Neural cell (in vitro differentiated cells): ENCODE data around the gene CELSR1. TPM values are rescaled to one million over a fixed set of nuclear protein-coding genes. Genes with fewer than 3 reads are reported as not detected.

Experiments used
- H2AFZ ChIP-seq: fragments of 200-600, 300-800 bp; sonication (generic), shearing (Covaris generic); 2 replicates; pipeline ENCODE4 v1.6.0; 2014; ENCODE audit warnings: low read depth, mild to moderate bottlenecking, antibody characterized with exemption, low read length, moderate library complexity
- H3F3A ChIP-seq: fragments of 200-600 bp; shearing (Covaris generic); 2 replicates; pipeline ENCODE4 v1.6.1; 2016; ENCODE audit warnings: mild to moderate bottlenecking, moderate library complexity, mixed read lengths, antibody characterized with exemption, low read length; ENCODE audit not compliant: insufficient read depth, poor library complexity, severe bottlenecking
- H3K27ac ChIP-seq: fragments of 200-600, 300-800 bp; sonication (generic), shearing (Covaris generic); 2 replicates; pipeline ENCODE4 v1.5.1; 2014; ENCODE audit warnings: mild to moderate bottlenecking, low read length, moderate library complexity
- H3K27me3 ChIP-seq: fragments of 300-800, 200-600 bp; sonication (generic), shearing (Covaris generic); 2 replicates; pipeline ENCODE4 v1.6.0; 2014; ENCODE audit warnings: mild to moderate bottlenecking, low read depth, low read length, moderate library complexity; ENCODE audit not compliant: insufficient read depth
- H3K36me3 ChIP-seq: fragments of 300-800, 200-600 bp; sonication (generic), shearing (Covaris generic); 2 replicates; pipeline ENCODE4 v1.5.1; 2014; ENCODE audit warnings: mild to moderate bottlenecking, antibody characterized with exemption, low read length, moderate library complexity; ENCODE audit not compliant: insufficient read depth
- H3K4me2 ChIP-seq: fragments of 300-800, 200-600 bp; sonication (generic), shearing (Covaris generic); 2 replicates; pipeline ENCODE4 v1.6.0; 2014; ENCODE audit warnings: mild to moderate bottlenecking, low read length
- H3K4me3 ChIP-seq: fragments of 300-800, 200-600 bp; sonication (generic), shearing (Covaris generic); 2 replicates; pipeline ENCODE4 v1.5.1; 2014; ENCODE audit warnings: mild to moderate bottlenecking, low read length, moderate library complexity
- H3K79me2 ChIP-seq: fragments of 200-600 bp; shearing (Covaris generic); replicated peaks from 2 replicates; pipeline ENCODE4 v1.6.0; 2014; ENCODE audit warnings: mild to moderate bottlenecking, low read length, moderate library complexity; ENCODE audit not compliant: insufficient read depth
- H3K9ac ChIP-seq: fragments of 300-800, 200-600 bp; sonication (generic), shearing (Covaris generic); 2 replicates; pipeline ENCODE4 v1.6.1; 2016; ENCODE audit warnings: mild to moderate bottlenecking, low read length, mixed read lengths
- H3K9me2 ChIP-seq: fragments of 200-600 bp; shearing (Covaris generic); 2 replicates; pipeline ENCODE4 v1.6.1; 2016; ENCODE audit warnings: mild to moderate bottlenecking, low read length, mixed read lengths; ENCODE audit not compliant: insufficient read depth
- H3K9me3 ChIP-seq: fragments of 200-600, 300-800 bp; sonication (generic), shearing (Covaris generic); 2 replicates; pipeline ENCODE4 v1.6.1; 2016; ENCODE audit warnings: mild to moderate bottlenecking, mixed run types, low read length, moderate library complexity, mixed read lengths
- H4K20me1 ChIP-seq: fragments of 200-600 bp; shearing (Covaris generic); 2 replicates; pipeline ENCODE4 v1.6.1; 2016; ENCODE audit warnings: mild to moderate bottlenecking, mixed run types; ENCODE audit not compliant: insufficient read depth
- CTCF ChIP-seq: fragments of 450-650 bp; IDR thresholded peaks from 2 replicates; pipeline ENCODE4 v1.5.1; 2014; ENCODE audit warnings: antibody characterized with exemption, mild to moderate bottlenecking, moderate library complexity; ENCODE audit not compliant: poor library complexity, severe bottlenecking
- EP300 ChIP-seq: fragments of 450-650 bp; conservative IDR thresholded peaks from 2 replicates; pipeline ENCODE4 v1.6.1; 2014; ENCODE audit warnings: antibody characterized with exemption, mild to moderate bottlenecking, moderate library complexity; ENCODE audit not compliant: poor library complexity, severe bottlenecking
- EZH2 ChIP-seq: fragments of 200-600, 300-800 bp; shearing (Covaris generic), sonication (generic); IDR thresholded peaks from 2 replicates; pipeline ENCODE4 v1.6.1; 2014; ENCODE audit warnings: antibody characterized with exemption, low read length, borderline replicate concordance, mild to moderate bottlenecking; ENCODE audit not compliant: insufficient read depth, poor library complexity, severe bottlenecking
- MXI1 ChIP-seq: fragments of 450-650 bp; conservative IDR thresholded peaks from 2 replicates; pipeline ENCODE4 v1.6.1; 2014; ENCODE audit warnings: antibody characterized with exemption, mild to moderate bottlenecking; ENCODE audit not compliant: poor library complexity, severe bottlenecking
- POLR2AphosphoS5 ChIP-seq: IDR thresholded peaks from 2 replicates; pipeline ENCODE4 v1.6.1; 2012
- RAD21 ChIP-seq: fragments of 450-650 bp; conservative IDR thresholded peaks from 2 replicates; pipeline ENCODE4 v1.6.1; 2014; ENCODE audit warnings: antibody characterized with exemption, mild to moderate bottlenecking, moderate library complexity
- SMC3 ChIP-seq: fragments of 450-650 bp; conservative IDR thresholded peaks from 2 replicates; pipeline ENCODE4 v1.6.1; 2014; ENCODE audit warnings: antibody characterized with exemption, mild to moderate bottlenecking, moderate library complexity; ENCODE audit not compliant: poor library complexity
- TAF1 ChIP-seq: IDR thresholded peaks from 2 replicates; pipeline ENCODE4 v1.6.1; 2012; ENCODE audit warnings: low read depth
- polyA plus RNA-seq: library from polyadenylated mRNA; depleted of rRNA; stranded (reverse); fragments of >200 nt; gene quantifications from 2 replicates; pipeline ENCODE4 v1.2.3, GENCODE V29; 2014
- TF ChIP-seq, protein P1 (sequence below): IDR thresholded peaks from 2 replicates; pipeline ENCODE4 v1.6.1; 2012; ENCODE audit warnings: borderline replicate concordance

The CELSR1 gene
- polyA plus RNA-seq, 1 donor from 2014 or later = 0.14 TPM

DNA sequence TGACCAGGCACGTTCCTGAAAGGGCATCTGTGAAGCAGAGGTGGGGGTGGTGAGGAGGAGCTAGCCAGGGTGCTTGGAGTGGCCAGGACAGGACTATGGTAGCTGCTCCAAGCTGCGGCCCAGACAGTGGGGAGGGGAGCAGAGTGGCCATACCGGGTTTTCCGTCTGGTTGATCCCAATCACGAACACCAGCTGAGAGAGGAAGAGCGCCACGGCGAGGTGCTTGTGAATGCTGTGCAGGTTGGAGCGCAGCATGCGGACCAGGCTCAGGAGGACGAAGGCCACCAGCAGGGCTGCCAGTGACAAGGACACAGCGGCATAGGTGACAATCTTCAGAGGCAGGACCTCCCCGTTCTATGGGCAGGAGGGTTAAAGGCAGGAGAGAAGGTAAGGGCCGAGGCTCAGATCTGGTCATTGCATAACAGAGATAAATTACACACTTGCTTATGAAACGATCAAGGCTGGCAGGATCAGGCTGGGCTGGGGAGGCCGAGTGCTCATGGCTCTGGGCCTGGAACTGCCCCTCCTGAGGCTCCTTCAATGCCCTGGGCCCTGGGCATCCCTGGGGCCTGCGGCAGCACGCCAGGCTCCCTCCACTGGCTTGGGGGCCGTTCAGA is 160.4 kb downstream of the CELSR1 start:
- Histone ChIP-seq H3F3A (no peaks in the 10 kb centered on the region), H3K79me2 (no peaks in the 10 kb centered on the region), H3K27me3 (no peaks in the 10 kb centered on the region), H2AFZ (no peak overlapping the region), H3K9ac (no peak overlapping the region), H3K4me2 (no peak overlapping the region), H3K9me2 (no peaks in the 10 kb centered on the region), H3K36me3 (no peaks in the 10 kb centered on the region), H3K9me3 (no peaks in the 10 kb centered on the region), H4K20me1 (no peaks in the 10 kb centered on the region), H3K4me3 (no peak overlapping the region), H3K27ac (no peak overlapping the region)
- TF ChIP-seq SMC3 = no peak
- TF ChIP-seq MXI1 = no peak
- TF ChIP-seq CTCF = no peak
- TF ChIP-seq RAD21 = no peak
- no peak for TF ChIP-seq EP300
- TF ChIP-seq, protein P1, sequence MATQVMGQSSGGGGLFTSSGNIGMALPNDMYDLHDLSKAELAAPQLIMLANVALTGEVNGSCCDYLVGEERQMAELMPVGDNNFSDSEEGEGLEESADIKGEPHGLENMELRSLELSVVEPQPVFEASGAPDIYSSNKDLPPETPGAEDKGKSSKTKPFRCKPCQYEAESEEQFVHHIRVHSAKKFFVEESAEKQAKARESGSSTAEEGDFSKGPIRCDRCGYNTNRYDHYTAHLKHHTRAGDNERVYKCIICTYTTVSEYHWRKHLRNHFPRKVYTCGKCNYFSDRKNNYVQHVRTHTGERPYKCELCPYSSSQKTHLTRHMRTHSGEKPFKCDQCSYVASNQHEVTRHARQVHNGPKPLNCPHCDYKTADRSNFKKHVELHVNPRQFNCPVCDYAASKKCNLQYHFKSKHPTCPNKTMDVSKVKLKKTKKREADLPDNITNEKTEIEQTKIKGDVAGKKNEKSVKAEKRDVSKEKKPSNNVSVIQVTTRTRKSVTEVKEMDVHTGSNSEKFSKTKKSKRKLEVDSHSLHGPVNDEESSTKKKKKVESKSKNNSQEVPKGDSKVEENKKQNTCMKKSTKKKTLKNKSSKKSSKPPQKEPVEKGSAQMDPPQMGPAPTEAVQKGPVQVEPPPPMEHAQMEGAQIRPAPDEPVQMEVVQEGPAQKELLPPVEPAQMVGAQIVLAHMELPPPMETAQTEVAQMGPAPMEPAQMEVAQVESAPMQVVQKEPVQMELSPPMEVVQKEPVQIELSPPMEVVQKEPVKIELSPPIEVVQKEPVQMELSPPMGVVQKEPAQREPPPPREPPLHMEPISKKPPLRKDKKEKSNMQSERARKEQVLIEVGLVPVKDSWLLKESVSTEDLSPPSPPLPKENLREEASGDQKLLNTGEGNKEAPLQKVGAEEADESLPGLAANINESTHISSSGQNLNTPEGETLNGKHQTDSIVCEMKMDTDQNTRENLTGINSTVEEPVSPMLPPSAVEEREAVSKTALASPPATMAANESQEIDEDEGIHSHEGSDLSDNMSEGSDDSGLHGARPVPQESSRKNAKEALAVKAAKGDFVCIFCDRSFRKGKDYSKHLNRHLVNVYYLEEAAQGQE = no peak
- no peak for TF ChIP-seq POLR2AphosphoS5
- no peak for TF ChIP-seq EZH2
- no peak for TF ChIP-seq TAF1

DNA sequence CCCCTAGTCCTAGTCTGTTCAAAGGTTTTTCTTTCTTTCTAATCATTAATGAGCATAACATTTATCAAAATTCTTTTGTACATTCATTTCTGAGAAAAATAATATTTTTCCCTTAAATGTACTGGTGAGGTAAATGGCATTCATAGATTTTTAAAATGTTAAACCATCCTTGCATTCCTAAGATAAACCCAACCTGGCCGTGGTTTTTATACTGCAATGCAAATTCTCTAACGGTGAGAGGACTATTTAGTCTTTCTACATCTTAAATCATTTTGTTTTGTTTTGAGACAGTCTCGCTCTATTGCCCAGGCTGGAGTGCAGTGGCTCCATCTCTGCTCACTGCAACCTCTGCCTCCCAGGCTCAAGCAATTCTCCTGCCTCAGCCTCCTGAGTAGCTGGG is 161.3 kb downstream of the CELSR1 start:
- Histone ChIP-seq H3K27me3 (no peaks in the 10 kb centered on the region), H3F3A (no peaks in the 10 kb centered on the region), H3K27ac (no peak overlapping the region), H3K4me3 (no peak overlapping the region), H4K20me1 (no peaks in the 10 kb centered on the region), H3K9ac (no peak overlapping the region), H3K9me2 (no peaks in the 10 kb centered on the region), H3K9me3 (no peaks in the 10 kb centered on the region), H3K79me2 (no peaks in the 10 kb centered on the region), H3K36me3 (no peaks in the 10 kb centered on the region), H2AFZ (no peak overlapping the region), H3K4me2 (no peak overlapping the region)
- TF ChIP-seq POLR2AphosphoS5 = no peak
- no peak for TF ChIP-seq TAF1
- TF ChIP-seq, protein P1 = no peak
- no peak for TF ChIP-seq CTCF
- no peak for TF ChIP-seq MXI1
- TF ChIP-seq RAD21 = no peak
- TF ChIP-seq SMC3 = no peak
- TF ChIP-seq EZH2 = no peak
- TF ChIP-seq EP300 = no peak
